C4-2B (cell line): ENCODE data around the gene SPINK1.
A peak's percentile ranks its signal among the peaks of the same experiment; 100 is the strongest.
"Not testable (repeated sequence)": the region's sequence is repeated elsewhere in the genome, so short reads cannot be mapped to it uniquely, and the experiment has no call there.

Experiments
- H3K27ac ChIP-seq: fragments of 450-650 bp; 2 replicates; pipeline ENCODE4 v1.5.1; 2017
- CTCF ChIP-seq: fragments of 450-650 bp; conservative IDR thresholded peaks from 2 replicates; pipeline ENCODE4 v1.5.1; 2017; ENCODE audit warnings: mild to moderate bottlenecking
- ZFX ChIP-seq: fragments of 450-650 bp; IDR thresholded peaks from 2 replicates; pipeline ENCODE4 v1.6.1; 2017

The SPINK1 gene

GRCh38 chr5:147831465-147831864 is at the start of gene SPINK1:
Gene SPINK1 (minus strand): TSS chr5:147831671. CDS start chr5:147831577, 94 bp downstream.
- TF ChIP-seq CTCF (no peak), ZFX (no peak)
- H3K27ac ChIP-seq = no peak within 1 kb of the TSS

DNA sequence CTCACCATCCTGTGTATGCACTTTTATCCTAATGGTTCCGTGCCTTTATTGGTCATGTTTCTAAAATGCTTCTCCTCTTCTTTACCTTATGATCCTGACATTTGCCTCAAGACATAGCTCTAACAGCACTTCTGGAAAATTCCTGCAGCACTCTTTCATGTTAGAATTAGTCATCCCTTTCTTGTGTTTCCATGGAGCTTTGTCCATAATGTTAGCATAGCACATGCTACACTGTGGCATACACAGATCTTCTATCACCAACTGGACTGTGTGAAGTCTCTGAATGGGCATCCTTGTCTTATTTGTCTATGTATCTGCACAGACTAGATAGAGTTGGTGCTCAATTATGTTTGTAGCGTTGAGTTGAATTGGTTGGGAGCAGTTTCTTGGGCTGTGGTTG is 49.0 kb upstream of the SPINK1 start:
- H3K27ac ChIP-seq = no peak overlapping the region
- TF ChIP-seq CTCF = no peak
- no peak for TF ChIP-seq ZFX

DNA sequence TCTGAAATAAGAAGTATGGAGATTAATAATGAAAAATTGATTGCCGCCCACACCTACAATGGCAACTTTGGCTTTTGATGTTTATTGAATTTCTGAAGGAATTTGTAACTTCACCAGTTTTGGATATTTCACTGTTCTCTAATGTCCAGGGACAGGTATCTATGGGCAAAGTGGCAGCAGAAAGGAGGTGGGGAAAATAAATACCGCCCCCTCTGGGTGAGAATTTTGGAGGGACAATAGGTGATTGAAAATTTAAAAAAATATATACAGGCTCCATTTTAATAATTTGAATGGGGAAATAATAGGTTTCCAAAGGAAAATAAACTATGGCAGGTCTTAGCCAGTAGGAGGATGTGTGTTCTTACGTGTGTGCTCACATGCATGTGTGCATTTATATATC is 48.3 kb upstream of the SPINK1 start:
- H3K27ac ChIP-seq = no peak overlapping the region
- TF ChIP-seq CTCF (0 out of 2 replicates have a peak, but pooled peaks have one; percentile 11), ZFX (no peak)

DNA sequence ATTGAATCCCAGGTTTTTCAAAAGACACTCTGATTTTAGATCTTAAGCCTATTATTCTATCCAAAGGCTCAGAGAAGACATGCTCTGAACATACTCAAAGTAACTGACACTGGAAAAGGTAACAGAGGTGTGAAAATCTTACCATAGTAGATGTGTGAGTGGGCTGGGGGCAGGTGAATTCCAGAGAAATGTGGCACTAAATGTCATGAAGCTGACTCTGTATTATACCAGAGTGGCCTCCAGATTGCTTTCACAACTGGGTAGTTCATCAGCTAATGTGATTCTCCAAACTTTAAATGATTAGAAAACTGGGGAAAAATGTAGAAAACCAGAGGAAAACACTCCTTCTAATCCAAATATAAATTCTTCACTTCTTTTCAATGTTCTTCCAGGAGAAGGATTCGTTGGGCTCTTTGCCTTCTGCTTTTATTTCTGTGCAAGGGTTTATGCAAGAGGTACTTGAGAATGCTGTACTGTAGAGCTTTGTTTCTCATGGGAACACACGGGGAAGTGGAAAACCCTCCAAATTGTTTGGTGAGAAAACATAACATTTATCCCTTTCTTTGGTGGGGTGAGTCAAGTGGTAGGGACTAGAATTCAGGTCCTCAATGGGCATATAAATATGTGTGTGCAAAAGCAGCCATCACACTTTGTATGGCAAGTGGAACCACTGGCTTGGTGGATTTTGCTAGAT is 46.7 kb upstream of the SPINK1 start, which contains the start of gene SCGB3A2:
SCGB3A2 (plus strand) TSS at position 646 of the 694 bp plus-strand sequence. CDS start 93 bp downstream, outside the sequence.
- no peak within 1 kb of the TSS for H3K27ac ChIP-seq
- TF ChIP-seq ZFX = no peak
- no peak for TF ChIP-seq CTCF

DNA sequence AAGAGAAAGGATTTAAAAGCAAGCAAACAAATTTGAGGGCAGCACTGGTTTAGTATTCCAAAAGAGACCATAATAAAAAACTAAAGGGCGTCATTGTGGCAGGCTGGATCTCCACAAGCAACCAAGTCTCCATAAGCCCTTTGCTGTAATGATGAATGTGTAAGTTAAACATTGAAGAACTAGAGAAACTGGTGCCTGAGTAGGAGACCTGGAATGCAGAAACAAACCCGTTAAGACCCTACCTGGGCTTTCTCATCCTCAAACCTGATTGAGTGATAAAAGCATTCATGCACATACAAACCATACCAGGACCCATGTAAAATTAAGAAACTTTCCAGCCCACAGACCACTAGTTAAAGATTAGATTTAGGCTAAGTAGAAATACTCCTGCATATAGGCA is 45.2 kb upstream of the SPINK1 start:
- no peak overlapping the region for H3K27ac ChIP-seq
- TF ChIP-seq ZFX (no peak), CTCF (no peak)

GRCh38 chr5:147876141-147876540 is 44.7 kb upstream of the SPINK1 start:
- no peak overlapping the region for H3K27ac ChIP-seq
- no peak for TF ChIP-seq ZFX
- no peak for TF ChIP-seq CTCF

- no peak overlapping the region for H3K27ac ChIP-seq
- TF ChIP-seq CTCF (no peak), ZFX (no peak)
Measured at GRCh38 chr5:147874910-147875367, 43.5 kb upstream of the SPINK1 start.

DNA sequence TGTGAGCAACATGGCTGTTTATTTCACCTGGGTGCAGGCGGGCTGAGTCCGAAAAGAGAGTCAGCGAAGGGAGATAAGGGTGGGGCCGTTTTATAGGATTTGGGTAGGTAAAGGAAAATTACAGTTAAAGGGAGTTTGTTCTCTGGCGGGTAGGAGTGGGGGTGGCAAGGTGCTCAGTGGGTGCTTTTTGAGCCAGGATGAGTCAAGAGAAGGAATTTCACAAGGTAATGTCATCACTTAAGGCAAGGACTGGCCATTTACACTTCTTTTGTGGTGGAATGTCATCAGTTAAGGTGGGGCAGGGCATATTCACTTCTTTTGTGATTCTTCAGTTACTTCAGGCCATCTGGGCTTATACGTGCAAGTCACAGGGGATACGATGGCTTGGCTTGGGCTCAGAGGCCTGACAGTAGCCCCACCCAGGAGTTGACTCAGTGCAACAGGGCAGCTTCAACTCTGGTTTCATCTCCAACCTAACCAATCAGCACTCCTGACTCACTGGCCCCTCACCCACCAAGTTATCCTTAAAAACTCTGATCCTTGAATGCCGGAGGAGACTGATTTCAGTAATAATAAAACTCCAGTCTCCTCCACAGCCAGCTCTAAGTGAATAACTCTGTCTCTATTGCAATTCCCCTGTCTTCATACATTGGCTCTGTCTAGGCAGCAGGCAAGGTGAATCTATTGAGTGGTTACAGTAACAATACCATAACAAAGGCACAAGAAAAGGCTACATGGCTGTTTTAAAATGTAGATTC is 42.8 kb upstream of the SPINK1 start:
- not testable (repeated sequence) for H3K27ac ChIP-seq

- H3K27ac ChIP-seq = not testable (repeated sequence)
Measured at GRCh38 chr5:147872744-147873435, 41.4 kb upstream of the SPINK1 start.

DNA sequence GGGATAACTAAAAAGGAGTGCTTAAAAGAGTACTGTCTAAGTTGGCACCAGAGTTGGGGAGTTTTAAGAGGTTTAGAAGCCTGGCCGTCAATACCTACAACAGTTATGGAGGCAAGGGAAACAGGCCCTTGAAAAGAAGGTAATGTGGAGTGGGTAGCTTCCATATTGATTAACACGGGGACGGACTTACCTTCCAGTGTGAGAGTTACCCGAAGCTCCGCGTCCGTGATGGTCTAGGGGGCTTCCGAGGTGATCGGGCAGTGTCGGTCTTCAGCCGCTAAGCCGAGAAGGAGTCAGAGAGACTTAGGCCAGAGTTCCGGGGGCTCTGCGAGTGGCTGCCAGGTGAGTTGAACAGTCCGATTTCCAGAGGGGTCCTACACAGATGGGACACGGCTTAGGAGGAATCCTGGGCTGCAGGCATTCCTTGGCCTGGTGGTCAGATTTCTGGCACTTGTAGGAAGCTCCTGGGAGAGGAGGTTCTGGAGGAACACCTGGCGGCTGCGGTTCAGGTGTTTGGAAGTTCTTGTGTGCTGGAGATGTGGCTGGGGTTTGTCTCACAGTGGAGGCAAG is 40.6 kb upstream of the SPINK1 start:
- H3K27ac ChIP-seq = not testable (repeated sequence)
